ENCODE results near the gene RNF224. TPM values are rescaled to one million over a fixed set of nuclear protein-coding genes. Genes with fewer than 3 reads are reported as not detected.

RNF224 gene
- total and polyA plus RNA-seq, 2 of the 13 experiments (the other 11 are each of a cell fraction or from before 2014, with no cell fraction given), result 0.09 TPM; not detected in 1

- TF ChIP-seq ZNF569 (CRISPR knock-in tag; IDR thresholded peaks at IDR 0.05; ENCODE audit: borderline replicate concordance) (no peak), SAFB2 (CRISPR knock-in tag; IDR thresholded peaks at IDR 0.05; ENCODE audit: borderline replicate concordance, low read depth) (no peak), ZNF589 (CRISPR knock-in tag; conservative IDR thresholded peaks at IDR 0.05) (no peak), SP5 (CRISPR knock-in tag; IDR thresholded peaks at IDR 0.05; ENCODE audit: borderline replicate concordance, low read depth) (no peak), PTBP1 (IDR thresholded peaks at IDR 0.05; ENCODE audit: low read depth, low read length, poor library complexity, severe bottlenecking) (no peak)
Measured at GRCh38 chr9:137271696-137272076, 44.4 kb downstream of the RNF224 start (continued).

GRCh38 chr9:137272241-137273094 lies 45.2 kb downstream of the RNF224 start:
- ChIA-PET CTCF (ENCODE audit: low intra/inter-chr PET ratio, low total read pairs) (no interaction called here), POLR2A (interaction anchor here (1.3 to 1.5 kb wide), 2 partner anchors 18 to 32 kb away, joined by 3 to 5 read pairs; partner anchors contain the start of gene TUBB4B)
- Histone ChIP-seq H3K79me2 (ENCODE audit: insufficient read depth, low read length) (no peaks in the 10 kb centered on the region), H3K4me2 (ENCODE audit: low read depth, low read length) (no peak overlapping the region), H3K9me3 (ENCODE audit: low read length) (no peaks in the 10 kb centered on the region), H4K20me1 (ENCODE audit: insufficient read depth, low read length) (no peaks in the 10 kb centered on the region), H3K4me1 (ENCODE audit: insufficient read depth, low read length) (peaks cover 30% of the 10 kb centered on the region), H3K36me3 (replicated peaks in 1 of 2; ENCODE audit: control insufficient read depth in 1 of 2, insufficient read depth in 2 of 2, low read length in 2 of 2) (peaks cover 13 to 29% of the 10 kb centered on the region in 2 experiments; a peak in 4 of 5 replicates), H2AFZ (ENCODE audit: low read length) (no peak overlapping the region), H3K27ac (ENCODE audit: extremely low read length, insufficient read depth, low read length) (no peak overlapping the region), H3K4me3 (replicated peaks in 1 of 3; ENCODE audit: insufficient read depth in 1 of 3, low read depth in 2 of 3, low read length in 3 of 3) (no peak overlapping the region), H3K27me3 (ENCODE audit: control insufficient read depth in 1 of 2, insufficient read depth in 2 of 2, low read length in 2 of 2) (no peaks in the 10 kb centered on the region), H3K9ac (ENCODE audit: insufficient read depth, low read depth, low read length) (no peak overlapping the region)
- no peak for DNase-seq (ENCODE audit: low spot score)
- ATAC-seq, result no peak
- intact Hi-C loops (cut with micrococcal nuclease; ENCODE audit: unreplicated experiment), result no loop called here
- 98% methylated on average over 12 of the region's 39 CpGs for WGBS (ENCODE audit: low lambda C conversion rate)
- in situ Hi-C loops (cut with HindIII; ENCODE audit: extremely low pct_ligation_motif_present, low pct_unique_long_range_greater_than_20kb), result no loop called here
- no TSS peak for BruUV-seq (replicated peaks)
- FAIRE-seq, result no peak
- peak; percentile 42; the same call in 1 of the 2 replicates for TF ChIP-seq RBFOX2 (IDR thresholded peaks at IDR 0.05; ENCODE audit: low read depth, low read length)
- peak; percentile 78 for TF ChIP-seq AGO2 (optimal IDR thresholded peaks at IDR 0.05; ENCODE audit: low read depth, low read length)
- no peak for TF ChIP-seq PHF5A (CRISPR knock-in tag; IDR thresholded peaks at IDR 0.05; ENCODE audit: low read depth, unreplicated experiment)
- no peak for TF ChIP-seq ZNF746 (CRISPR knock-in tag; IDR thresholded peaks at IDR 0.05)
